ENCODE data around the gene ADORA3.
"Not testable (repeated sequence)": the region's sequence is repeated elsewhere in the genome, so short reads cannot be mapped to it uniquely, and the experiment has no call there.

The ADORA3 gene

DNA sequence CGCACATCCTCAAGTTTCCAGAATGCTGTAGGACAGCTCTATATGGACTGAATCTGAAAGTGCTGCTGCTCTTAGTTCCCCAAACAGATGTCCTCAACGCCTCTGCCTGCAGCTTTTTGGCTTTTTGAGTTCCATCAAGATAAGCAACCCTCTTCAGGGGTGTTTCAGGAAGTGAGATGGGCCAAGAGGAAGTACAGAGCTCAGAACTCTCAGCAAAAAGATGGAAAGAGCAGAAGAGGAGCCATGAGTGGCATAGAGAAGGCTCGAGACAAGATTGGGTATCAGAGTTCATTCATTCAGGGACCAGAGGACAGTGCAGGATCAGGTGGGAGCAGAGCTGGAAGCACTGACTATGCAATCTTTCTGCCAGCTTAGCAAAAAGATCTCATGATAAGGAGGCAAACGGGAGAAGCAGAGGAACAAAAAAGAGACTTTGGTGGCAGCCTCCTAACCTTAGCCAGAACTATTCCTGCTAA, at the start of gene ADORA3, which contains the start of gene TMIGD3:
Gene ADORA3, minus strand, starts transcription at position 49 of the 476 bp plus-strand sequence. CDS start 279 bp downstream, outside the sequence.
Gene TMIGD3, minus strand, starts transcription at position 49 of the 476 bp plus-strand sequence. CDS start 279 bp downstream, outside the sequence.
- no peak for DNase-seq

- DNase-seq = no peak
Measured at GRCh38 chr1:111553196-111553595, 49.8 kb upstream of the ADORA3 start.

DNA sequence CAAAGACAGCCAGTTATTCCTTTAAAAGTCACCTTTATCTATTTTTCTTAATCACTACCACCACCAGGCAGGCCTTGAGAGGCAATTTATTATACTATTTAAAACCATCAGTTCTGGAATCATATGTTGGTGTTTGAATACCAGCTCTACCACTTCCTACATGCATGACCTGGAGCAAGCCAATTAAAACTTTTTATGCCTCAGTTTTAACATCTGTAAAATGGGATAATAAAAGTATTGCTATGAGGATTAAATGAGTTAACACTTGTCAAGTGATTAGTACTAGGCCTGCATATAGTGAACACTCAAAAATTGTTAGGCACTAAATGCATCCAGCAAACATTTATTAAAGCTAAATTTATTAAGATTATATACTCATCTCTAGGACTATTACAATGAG, 49.2 kb upstream of the ADORA3 start:
- no peak for DNase-seq

DNA sequence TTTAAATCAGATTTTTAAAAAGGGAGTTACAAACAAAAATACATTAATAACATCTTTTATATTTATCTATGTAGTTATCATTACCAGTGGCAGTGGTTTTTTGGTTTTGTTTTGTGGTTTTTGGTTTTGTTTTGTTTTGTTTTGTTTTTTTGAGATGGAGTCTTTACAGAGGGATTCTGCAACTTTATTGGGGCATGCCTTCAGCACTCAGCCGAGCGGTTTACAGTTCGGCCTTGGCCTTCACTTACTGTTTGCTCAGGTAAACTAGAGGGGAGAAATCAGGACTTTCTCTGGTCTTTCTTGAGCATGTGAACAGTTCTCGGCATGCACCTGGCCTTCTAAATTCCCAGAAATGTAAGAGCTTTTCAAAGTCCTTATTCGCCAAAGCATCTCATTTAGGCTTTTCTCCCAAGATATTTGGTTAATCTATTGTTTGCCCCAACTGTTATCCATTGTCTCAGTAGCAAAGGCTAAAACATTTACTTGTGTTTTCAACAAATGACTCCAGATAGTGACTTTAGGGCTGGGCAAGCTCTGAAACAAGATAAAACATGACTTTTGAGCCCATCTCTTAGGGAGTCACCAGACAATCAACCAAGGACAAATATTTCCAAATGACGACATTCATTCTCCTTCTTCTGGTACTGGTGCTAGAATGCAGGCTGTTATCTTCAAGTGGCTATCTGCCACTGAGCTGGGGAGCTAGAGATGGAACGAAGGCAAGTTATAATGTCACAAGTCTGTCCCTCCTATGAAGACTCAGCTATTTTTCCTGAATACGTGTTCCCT, 48.4 kb upstream of the ADORA3 start:
- DNase-seq = no peak

DNA sequence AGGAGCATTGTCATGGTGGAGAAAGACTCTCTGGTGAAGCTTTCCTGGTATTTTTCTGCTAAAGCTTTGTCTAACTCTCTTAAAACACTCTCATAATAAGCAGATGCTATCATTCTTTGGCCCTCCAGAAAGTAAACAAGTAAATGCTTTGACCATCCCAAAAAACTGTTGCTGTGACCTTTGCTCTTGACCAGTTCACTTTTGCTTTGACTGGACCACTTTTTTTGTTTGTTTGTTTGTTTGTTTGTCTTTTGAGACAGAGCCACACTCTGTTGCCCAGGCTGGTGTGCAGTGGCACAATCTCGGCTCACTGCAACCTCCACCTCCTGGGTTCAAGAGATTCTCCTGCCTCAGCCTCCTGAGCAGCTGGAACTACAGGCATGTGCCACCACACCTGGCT, 44.4 kb upstream of the ADORA3 start:
- DNase-seq = not testable (repeated sequence)

- no peak for DNase-seq
Measured at GRCh38 chr1:111542187-111542586, 38.8 kb upstream of the ADORA3 start.

GRCh38 chr1:111541721-111542120, 38.3 kb upstream of the ADORA3 start:
- no peak for DNase-seq

- DNase-seq = no peak
Measured at GRCh38 chr1:111540928-111541327, 37.5 kb upstream of the ADORA3 start.

DNA sequence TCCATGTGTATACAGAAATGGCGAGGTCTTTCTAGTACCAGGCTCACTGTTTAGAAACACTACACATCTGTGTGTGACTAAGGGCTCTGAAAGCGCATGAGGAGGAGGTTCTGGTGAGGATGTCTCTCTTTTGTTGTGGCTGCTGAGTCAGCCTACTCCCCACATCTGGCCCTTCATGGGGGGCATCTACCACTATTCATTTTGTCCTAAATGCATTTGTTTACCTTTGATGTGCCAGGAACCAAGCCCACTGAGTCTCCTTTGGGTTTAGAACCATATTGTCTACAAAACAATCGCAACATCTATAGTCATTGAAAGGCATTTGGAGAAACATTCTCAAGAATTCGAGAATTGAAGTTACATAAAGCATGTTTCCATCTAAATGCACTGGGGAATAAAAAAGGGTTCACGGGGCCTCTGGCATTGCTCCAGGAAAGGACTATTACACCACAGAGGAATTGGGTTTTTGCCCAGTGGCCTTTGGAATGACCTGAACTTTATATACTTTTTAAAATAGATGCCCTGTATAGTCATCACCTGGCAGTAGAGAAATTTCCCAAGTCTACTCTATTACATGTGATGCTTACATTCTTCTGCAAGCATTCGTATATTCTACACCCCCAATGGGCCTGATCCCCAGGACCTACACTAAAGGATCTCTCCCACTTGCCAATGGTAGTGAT, 35.1 kb upstream of the ADORA3 start:
- DNase-seq = no peak

GRCh38 chr1:111535256-111536191, 32.1 kb upstream of the ADORA3 start:
- DNase-seq = no peak

DNA sequence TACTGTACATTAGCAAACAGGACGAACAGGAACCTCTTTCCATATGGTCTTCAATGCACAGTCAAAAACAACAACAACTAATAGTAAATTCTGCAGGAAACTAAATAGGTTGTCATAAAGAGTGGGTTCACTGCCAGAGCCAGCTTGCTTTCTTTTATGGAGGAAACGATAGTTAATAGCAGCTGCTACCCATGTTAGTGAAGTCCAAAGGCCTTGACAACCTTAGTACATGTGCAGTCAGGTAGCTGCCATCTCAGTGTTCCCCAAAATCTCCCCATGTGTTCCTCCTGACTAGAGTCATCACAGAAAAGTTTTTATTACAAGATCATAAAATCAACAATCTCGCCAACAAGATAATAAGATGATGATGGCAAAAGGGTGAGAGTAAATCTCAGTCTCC, 16.6 kb upstream of the ADORA3 start:
- DNase-seq = no peak

DNA sequence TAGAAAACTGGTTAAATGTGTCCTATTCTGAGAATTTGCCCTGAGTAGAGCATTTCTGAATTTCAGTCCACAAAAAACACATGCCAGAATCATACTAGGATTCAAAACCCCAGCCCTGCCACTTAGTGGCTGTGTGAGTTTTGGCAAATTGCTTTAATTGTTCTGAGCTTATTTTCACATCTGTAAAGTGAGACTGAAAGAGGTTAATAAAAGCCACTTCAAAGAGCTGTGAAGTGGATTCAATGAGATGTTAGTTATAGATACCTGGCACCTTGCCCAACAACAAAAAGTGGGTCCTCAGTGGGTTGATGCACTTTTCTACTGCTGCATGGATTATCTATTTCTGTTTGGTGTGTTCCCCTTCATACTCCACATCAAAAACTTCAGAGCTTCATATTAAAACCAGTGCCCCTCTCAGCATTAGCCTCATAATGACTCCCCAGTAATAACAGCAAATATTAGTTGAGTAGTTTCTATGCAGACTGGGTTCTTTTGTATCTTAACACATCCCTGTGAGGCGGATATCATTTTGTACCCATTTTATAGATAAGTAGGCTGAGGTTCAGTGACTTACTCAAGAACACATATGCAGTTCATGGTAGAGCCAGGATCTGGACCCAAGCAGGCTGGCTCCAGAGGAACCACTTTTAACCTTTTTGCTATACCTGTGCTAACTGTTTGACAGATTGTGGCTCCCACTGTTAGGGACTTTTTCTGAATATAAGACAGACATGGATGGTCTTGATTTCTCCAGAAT, 14.2 kb upstream of the ADORA3 start:
- no peak for DNase-seq

DNA sequence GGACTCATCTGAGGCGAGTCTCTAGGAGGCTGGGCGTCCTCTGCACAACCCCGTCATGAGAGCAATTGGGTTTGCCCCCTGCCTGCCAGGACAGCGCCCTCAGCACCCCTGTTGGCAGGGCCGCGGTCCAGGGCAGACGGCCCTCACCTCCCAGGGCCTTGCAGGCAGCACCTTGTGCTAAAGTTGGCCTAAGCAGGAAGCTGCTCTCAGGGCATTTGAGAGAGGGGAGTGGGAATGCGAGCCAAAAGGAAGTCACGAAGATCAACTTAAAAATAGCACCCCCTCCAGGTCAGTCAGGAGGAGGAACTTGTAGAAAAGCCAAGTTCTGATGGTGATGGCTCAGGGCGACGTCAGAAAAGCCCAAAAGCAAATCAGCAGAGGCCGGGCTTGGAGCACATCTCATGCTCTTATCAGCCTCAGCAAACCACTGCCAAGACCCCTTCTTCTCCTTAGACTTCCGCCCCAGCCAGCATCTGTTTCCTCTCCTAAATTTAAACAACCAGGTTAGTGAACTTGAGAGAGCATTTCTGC, 12.6 kb upstream of the ADORA3 start:
- no peak for DNase-seq

GRCh38 chr1:111515291-111516004, 12.0 kb upstream of the ADORA3 start:
- no peak for DNase-seq

DNA sequence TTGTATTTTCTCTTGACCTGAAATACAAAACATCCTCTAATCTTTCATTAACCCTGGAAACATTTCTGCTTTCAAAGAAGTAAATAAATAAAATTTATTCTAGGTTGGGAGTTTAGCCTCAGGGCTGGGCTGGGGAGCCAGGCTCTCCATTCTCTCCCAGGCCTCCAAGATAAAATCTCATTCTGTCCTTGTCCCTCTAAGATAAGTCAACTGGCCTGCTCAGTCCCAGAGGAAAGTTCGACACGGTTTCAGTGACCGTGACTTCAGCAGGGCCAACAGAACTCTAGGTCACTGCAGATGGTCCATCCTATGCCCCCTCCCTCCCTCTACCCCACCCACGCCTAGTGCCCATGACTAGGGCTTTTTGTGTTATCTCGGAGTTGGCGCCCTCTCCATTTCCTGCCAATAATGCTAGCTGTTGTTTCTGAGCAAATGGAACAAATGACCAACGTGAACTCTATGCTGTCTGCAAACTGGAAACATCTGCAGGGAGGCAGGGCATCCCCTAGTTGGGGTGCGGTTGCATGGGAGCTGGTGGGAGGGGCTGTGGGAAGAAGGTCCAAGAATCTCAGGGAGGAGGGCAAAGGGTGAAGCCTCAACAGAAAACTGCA, 10.1 kb upstream of the ADORA3 start:
- no peak for DNase-seq

GRCh38 chr1:111512931-111513330, 9.5 kb upstream of the ADORA3 start:
- DNase-seq = no peak

- no peak for DNase-seq
Measured at GRCh38 chr1:111512132-111512889, 8.9 kb upstream of the ADORA3 start.

GRCh38 chr1:111511370-111511769, 7.9 kb upstream of the ADORA3 start:
- no peak for DNase-seq

DNA sequence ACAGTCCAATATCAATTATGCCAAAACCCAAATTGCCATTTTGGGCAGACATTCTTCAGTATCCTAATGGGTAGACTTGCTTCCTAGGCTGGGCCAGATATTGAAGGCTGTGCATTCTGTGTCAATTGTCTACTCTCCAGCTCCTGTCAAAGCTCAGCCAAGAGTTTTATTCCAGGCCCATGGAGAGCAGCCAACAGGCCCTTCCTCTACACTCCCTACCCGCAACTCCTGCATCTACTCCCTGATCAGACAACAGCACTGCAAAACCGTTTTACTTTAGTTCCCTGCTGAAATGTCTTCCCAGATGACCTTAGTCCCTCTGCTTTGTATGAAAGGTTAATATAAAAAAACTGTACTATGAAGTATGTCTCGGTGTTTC, 6.6 kb upstream of the ADORA3 start:
- no peak for DNase-seq

Measured in stimulated activated CD4-positive, alpha-beta T cell treated with anti-CD3 and anti-CD28 coated beads, Interleukin-2, amount 100 ng/mL, for 48 hours (primary cell).